PFSK-1 (cell line): ENCODE results near the gene SLC25A25.

Source experiments
- POLR2AphosphoS5 ChIP-seq: IDR thresholded peaks from 2 replicates; pipeline ENCODE4 v1.6.1; 2012; ENCODE audit warnings: low read depth, mild to moderate bottlenecking, control low read depth, low read length, moderate library complexity
- REST ChIP-seq, 2 experiments: IDR thresholded peaks; 2 replicates each; pipeline versions ENCODE4 v1.6.1 to v1.8.0; 2011 to 2012; ENCODE audit warnings: low read depth in 2 of 2, low read length in 2 of 2, control low read depth in 1 of 2, inconsistent platforms in 1 of 2, mild to moderate bottlenecking in 1 of 2, moderate library complexity in 1 of 2; ENCODE audit not compliant: insufficient read depth in 1 of 2

- TF ChIP-seq REST (IDR thresholded peaks at IDR 0.05; ENCODE audit: insufficient read depth in 1 of 2, low read depth in 2 of 2, low read length in 2 of 2) (no peak), POLR2AphosphoS5 (no peak)
Measured at GRCh38 chr9:128136816-128137793, 69.1 kb downstream of the SLC25A25 start.
